Measurements from ENCODE around the gene CXCL1. TPM values are rescaled to one million over a fixed set of nuclear protein-coding genes. Genes with fewer than 3 reads are reported as not detected.

CXCL1 gene
- total and polyA plus RNA-seq, 2 donors (not counting 1 experiment from before 2014, with no cell fraction given): 1.4 to 1.5 TPM

GRCh38 chr4:73842696-73843095 lies 26.5 kb upstream of the CXCL1 start:
- H4K20me1 ChIP-seq (ENCODE audit: control insufficient read depth, extremely low read depth, insufficient read depth, low read length): no peaks in the 10 kb centered on the region
- no peaks in the 10 kb centered on the region for H3K9me3 ChIP-seq (ENCODE audit: control insufficient read depth, insufficient read depth, low read depth, low read length)
- no peak overlapping the region for H3K27ac ChIP-seq (ENCODE audit: insufficient read depth, low read length)
- no peaks in the 10 kb centered on the region for H3K27me3 ChIP-seq (ENCODE audit: control insufficient read depth, insufficient read depth, low read length)
- H3K79me2 ChIP-seq (ENCODE audit: control insufficient read depth, insufficient read depth, low read length): no peaks in the 10 kb centered on the region
- H3K4me3 ChIP-seq (replicated peaks in 1 of 4; ENCODE audit: control extremely low read depth in 1 of 4, insufficient read depth in 1 of 4, low read depth in 3 of 4, low read length in 4 of 4): no peak overlapping the region
- H2AFZ ChIP-seq (ENCODE audit: low read length): no peak overlapping the region
- peaks cover 7% of the 10 kb centered on the region for H3K4me1 ChIP-seq (ENCODE audit: control insufficient read depth, extremely low read depth, insufficient read depth, low read length)
- no peaks in the 10 kb centered on the region for H3K36me3 ChIP-seq (ENCODE audit: control insufficient read depth, insufficient read depth, low read length)
- TF ChIP-seq CTCF (conservative IDR thresholded peaks at IDR 0.05 in 1 of 2, IDR thresholded peaks at IDR 0.05 in 1 of 2; ENCODE audit: low read depth in 1 of 2, low read length in 2 of 2): no peak
- no peak for TF ChIP-seq EZH2 (IDR thresholded peaks at IDR 0.05; ENCODE audit: low read length, missing control alignments)
- DNase-seq (ENCODE audit: low read depth in 2 of 2): no peak
- no peak overlapping the region for H3K4me2 ChIP-seq (ENCODE audit: extremely low read depth, insufficient read depth, low read length)
- no peak overlapping the region for H3K9ac ChIP-seq (ENCODE audit: insufficient read depth, low read length)

GRCh38 chr4:73843369-73843768 lies 25.8 kb upstream of the CXCL1 start:
- H3K4me1 ChIP-seq (ENCODE audit: control insufficient read depth, extremely low read depth, insufficient read depth, low read length): peaks cover 7% of the 10 kb centered on the region
- H3K79me2 ChIP-seq (ENCODE audit: control insufficient read depth, insufficient read depth, low read length): no peaks in the 10 kb centered on the region
- peak in 1 of 2 donors; percentile 52 for DNase-seq (ENCODE audit: low read depth in 2 of 2)
- no peaks in the 10 kb centered on the region for H3K27me3 ChIP-seq (ENCODE audit: control insufficient read depth, insufficient read depth, low read length)
- H2AFZ ChIP-seq (ENCODE audit: low read length): no peak overlapping the region
- no peak overlapping the region for H3K27ac ChIP-seq (ENCODE audit: insufficient read depth, low read length)
- H3K4me2 ChIP-seq (ENCODE audit: extremely low read depth, insufficient read depth, low read length): no peak overlapping the region
- no peak overlapping the region for H3K4me3 ChIP-seq (replicated peaks in 1 of 4; ENCODE audit: control extremely low read depth in 1 of 4, insufficient read depth in 1 of 4, low read depth in 3 of 4, low read length in 4 of 4)
- no peak overlapping the region for H3K9ac ChIP-seq (ENCODE audit: insufficient read depth, low read length)
- TF ChIP-seq CTCF (conservative IDR thresholded peaks at IDR 0.05 in 1 of 2, IDR thresholded peaks at IDR 0.05 in 1 of 2; ENCODE audit: low read depth in 1 of 2, low read length in 2 of 2) (no peak), EZH2 (IDR thresholded peaks at IDR 0.05; ENCODE audit: low read length, missing control alignments) (no peak)
- H4K20me1 ChIP-seq (ENCODE audit: control insufficient read depth, extremely low read depth, insufficient read depth, low read length): no peaks in the 10 kb centered on the region
- no peaks in the 10 kb centered on the region for H3K9me3 ChIP-seq (ENCODE audit: control insufficient read depth, insufficient read depth, low read depth, low read length)
- no peaks in the 10 kb centered on the region for H3K36me3 ChIP-seq (ENCODE audit: control insufficient read depth, insufficient read depth, low read length)

GRCh38 chr4:73844345-73844744 lies 24.8 kb upstream of the CXCL1 start:
- Histone ChIP-seq H3K79me2 (ENCODE audit: control insufficient read depth, insufficient read depth, low read length) (no peaks in the 10 kb centered on the region), H4K20me1 (ENCODE audit: control insufficient read depth, extremely low read depth, insufficient read depth, low read length) (no peaks in the 10 kb centered on the region), H3K27ac (ENCODE audit: insufficient read depth, low read length) (no peak overlapping the region), H3K27me3 (ENCODE audit: control insufficient read depth, insufficient read depth, low read length) (no peaks in the 10 kb centered on the region), H3K4me3 (replicated peaks in 1 of 4; ENCODE audit: control extremely low read depth in 1 of 4, insufficient read depth in 1 of 4, low read depth in 3 of 4, low read length in 4 of 4) (no peak overlapping the region), H3K4me1 (ENCODE audit: control insufficient read depth, extremely low read depth, insufficient read depth, low read length) (peaks cover 7% of the 10 kb centered on the region), H2AFZ (ENCODE audit: low read length) (no peak overlapping the region), H3K36me3 (ENCODE audit: control insufficient read depth, insufficient read depth, low read length) (no peaks in the 10 kb centered on the region), H3K4me2 (ENCODE audit: extremely low read depth, insufficient read depth, low read length) (no peak overlapping the region), H3K9me3 (ENCODE audit: control insufficient read depth, insufficient read depth, low read depth, low read length) (no peaks in the 10 kb centered on the region), H3K9ac (ENCODE audit: insufficient read depth, low read length) (no peak overlapping the region)
- TF ChIP-seq EZH2 (IDR thresholded peaks at IDR 0.05; ENCODE audit: low read length, missing control alignments) (no peak), CTCF (conservative IDR thresholded peaks at IDR 0.05 in 1 of 2, IDR thresholded peaks at IDR 0.05 in 1 of 2; ENCODE audit: low read depth in 1 of 2, low read length in 2 of 2) (no peak)
- DNase-seq (ENCODE audit: low read depth in 2 of 2): peak; percentile 69 to 83
